Measurements from ENCODE around the gene TTPAL.

- TF ChIP-seq MAX (IDR thresholded peaks at IDR 0.05; ENCODE audit: low read depth, low read length) (no peak), EZH2 (IDR thresholded peaks at IDR 0.05; ENCODE audit: borderline replicate concordance, control insufficient read depth, low read depth, low read length) (no peak), RCOR1 (conservative IDR thresholded peaks at IDR 0.05; ENCODE audit: low read depth, low read length) (no peak), POLR2A (IDR thresholded peaks at IDR 0.05; ENCODE audit: low read depth, low read length) (no peak), TCF7 (IDR thresholded peaks at IDR 0.05; ENCODE audit: borderline replicate concordance) (no peak), HDAC2 (IDR thresholded peaks at IDR 0.05) (no peak), FOS (IDR thresholded peaks at IDR 0.05; ENCODE audit: borderline replicate concordance, extremely low read depth, insufficient read length) (no peak), ATF3 (IDR thresholded peaks at IDR 0.05; ENCODE audit: borderline replicate concordance, extremely low read depth, low read depth, low read length) (no peak), CTCF (IDR thresholded peaks at IDR 0.05 in 2 of 3, conservative IDR thresholded peaks at IDR 0.05 in 1 of 3; ENCODE audit: control insufficient read depth in 2 of 3, extremely low read depth in 1 of 3, insufficient read depth in 1 of 3, low read depth in 3 of 3, low read length in 3 of 3) (no peak)
Observed at GRCh38 chr20:44489223-44489622, 13.5 kb downstream of the TTPAL start.

Measured in GM12878 (cell line).